HEK293T (cell line): Measurements from ENCODE around the gene SLC8A1.

ENCODE experiments used
- CTCF ChIA-PET: fragments of 350-600 bp; formaldehyde crosslinking; extraction: SDS; loops from one replicate; lab custom pipeline; 2021; ENCODE audit warnings: antibody characterized with exemption, inconsistent platforms; lab: Yijun Ruan, JAX
- POLR2A ChIA-PET: fragments of 350-600 bp; formaldehyde crosslinking; extraction: SDS; loops from one replicate; lab custom pipeline; 2020; ENCODE audit warnings: antibody characterized with exemption, inconsistent platforms; lab: Yijun Ruan, JAX
- DNase-seq: peaks from one replicate; pipeline ENCODE4 v3.0.0; 2012; ENCODE audit warnings: mixed read lengths; ENCODE audit errors: extremely low spot score
- ARNT ChIP-seq: fragments of 450-650 bp; IDR thresholded peaks from 2 replicates; pipeline ENCODE4 v1.6.1; 2017; ENCODE audit warnings: mild to moderate bottlenecking
- BHLHE40 ChIP-seq: fragments of 450-650 bp; IDR thresholded peaks from 2 replicates; pipeline ENCODE4 v1.6.1; 2016; ENCODE audit warnings: mild to moderate bottlenecking, moderate library complexity, borderline replicate concordance
- CTBP1 ChIP-seq: fragments of 450-650 bp; IDR thresholded peaks from 2 replicates; pipeline ENCODE4 v1.6.1; 2016; ENCODE audit warnings: borderline replicate concordance
- ELF4 ChIP-seq: fragments of 450-650 bp; IDR thresholded peaks from 2 replicates; pipeline ENCODE4 v1.6.1; 2017; ENCODE audit warnings: antibody characterized with exemption
- FOXA1 ChIP-seq: fragments of 450-650 bp; IDR thresholded peaks from 2 replicates; pipeline ENCODE4 v1.6.1; 2016; ENCODE audit warnings: mild to moderate bottlenecking
- FOXK2 ChIP-seq: fragments of 450-650 bp; IDR thresholded peaks from 2 replicates; pipeline ENCODE4 v1.6.1; 2016; ENCODE audit warnings: mild to moderate bottlenecking
- FOXM1 ChIP-seq: fragments of 450-650 bp; IDR thresholded peaks from 2 replicates; pipeline ENCODE4 v1.6.1; 2017; ENCODE audit warnings: mild to moderate bottlenecking, borderline replicate concordance
- HDGF ChIP-seq: fragments of 450-650 bp; IDR thresholded peaks from 2 replicates; pipeline ENCODE4 v1.6.1; 2017; ENCODE audit warnings: antibody characterized with exemption, borderline replicate concordance
- L3MBTL2 ChIP-seq: fragments of 450-650 bp; conservative IDR thresholded peaks from 2 replicates; pipeline ENCODE4 v1.6.1; 2016; ENCODE audit warnings: mild to moderate bottlenecking
- LEF1 ChIP-seq: fragments of 450-650 bp; IDR thresholded peaks from 2 replicates; pipeline ENCODE4 v1.6.1; 2017; ENCODE audit warnings: mild to moderate bottlenecking, borderline replicate concordance
- NFRKB ChIP-seq: fragments of 450-650 bp; IDR thresholded peaks from 2 replicates; pipeline ENCODE4 v1.6.1; 2016; ENCODE audit warnings: mild to moderate bottlenecking, moderate library complexity
- SP1 ChIP-seq: fragments of 450-650 bp; IDR thresholded peaks from 2 replicates; pipeline ENCODE4 v1.6.1; 2017
- SUZ12 ChIP-seq: fragments of 450-650 bp; IDR thresholded peaks from 2 replicates; pipeline ENCODE4 v1.6.1; 2016; ENCODE audit warnings: mild to moderate bottlenecking
- TARDBP ChIP-seq: fragments of 450-650 bp; IDR thresholded peaks from 2 replicates; pipeline ENCODE4 v1.6.1; 2016
- ZNF384 ChIP-seq: fragments of 450-650 bp; IDR thresholded peaks from 2 replicates; pipeline ENCODE4 v1.6.1; 2016
- TF ChIP-seq, protein P1 (sequence below): fragments of 450-650 bp; IDR thresholded peaks from 2 replicates; pipeline ENCODE4 v1.6.1; 2016

The SLC8A1 gene

DNA sequence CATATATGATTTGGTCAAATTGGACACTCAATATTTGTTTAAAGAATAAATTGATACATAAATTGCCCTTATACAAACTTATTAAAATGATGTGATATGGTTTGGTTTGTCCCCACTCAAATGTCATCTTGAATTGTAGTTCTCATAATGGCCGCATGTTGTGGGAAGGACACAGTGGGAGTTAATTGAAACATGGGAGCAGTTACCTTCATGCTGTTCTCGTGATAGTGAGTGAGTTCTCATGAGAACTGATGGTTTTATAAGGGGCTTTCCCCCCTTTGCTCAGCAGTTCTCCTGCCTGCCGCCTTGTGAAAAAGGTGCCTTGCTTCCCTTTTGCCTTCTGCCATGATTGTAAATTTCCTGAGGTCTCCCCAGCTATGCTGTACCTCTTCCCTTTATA, 34.0 kb upstream of the SLC8A1 start:
- TF ChIP-seq SUZ12 (no peak), ZNF384 (no peak), FOXA1 (no peak), FOXM1 (no peak), SP1 (no peak), TARDBP (no peak), HDGF (no peak), ARNT (no peak), CTBP1 (no peak), ELF4 (no peak), BHLHE40 (no peak), L3MBTL2 (no peak), FOXK2 (no peak), NFRKB (no peak), LEF1 (no peak)
- TF ChIP-seq, protein P1, sequence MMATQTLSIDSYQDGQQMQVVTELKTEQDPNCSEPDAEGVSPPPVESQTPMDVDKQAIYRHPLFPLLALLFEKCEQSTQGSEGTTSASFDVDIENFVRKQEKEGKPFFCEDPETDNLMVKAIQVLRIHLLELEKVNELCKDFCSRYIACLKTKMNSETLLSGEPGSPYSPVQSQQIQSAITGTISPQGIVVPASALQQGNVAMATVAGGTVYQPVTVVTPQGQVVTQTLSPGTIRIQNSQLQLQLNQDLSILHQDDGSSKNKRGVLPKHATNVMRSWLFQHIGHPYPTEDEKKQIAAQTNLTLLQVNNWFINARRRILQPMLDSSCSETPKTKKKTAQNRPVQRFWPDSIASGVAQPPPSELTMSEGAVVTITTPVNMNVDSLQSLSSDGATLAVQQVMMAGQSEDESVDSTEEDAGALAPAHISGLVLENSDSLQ: no peak
- POLR2A ChIA-PET: no interaction called here
- CTCF ChIA-PET: no interaction called here
- no peak for DNase-seq

DNA sequence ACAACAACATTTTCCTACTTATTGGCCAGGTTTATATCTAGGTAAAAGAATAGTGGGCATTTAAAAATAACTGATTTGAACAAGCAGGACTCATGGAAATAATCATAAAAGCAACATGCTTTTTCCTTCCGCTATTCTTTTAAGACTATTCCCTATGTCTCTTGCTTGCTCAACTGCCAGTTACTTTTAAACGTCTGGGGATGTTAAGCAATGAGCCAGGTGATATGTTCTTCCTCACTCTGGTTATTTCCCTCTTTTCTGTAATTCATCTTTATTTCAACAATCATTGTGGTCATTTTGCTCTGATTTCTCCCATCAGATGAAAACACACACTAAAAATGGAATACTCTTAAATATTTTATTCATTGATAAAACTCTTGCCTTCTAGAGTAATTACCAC, 33.4 kb upstream of the SLC8A1 start:
- ChIA-PET CTCF (no interaction called here), POLR2A (no interaction called here)
- DNase-seq: no peak
- TF ChIP-seq BHLHE40 (no peak), NFRKB (no peak), L3MBTL2 (no peak), ELF4 (no peak), FOXA1 (no peak), HDGF (no peak), FOXM1 (no peak), FOXK2 (no peak), SP1 (no peak), LEF1 (no peak), TARDBP (no peak), CTBP1 (no peak), ZNF384 (no peak), ARNT (no peak), SUZ12 (no peak)
- TF ChIP-seq, protein P1: no peak

DNA sequence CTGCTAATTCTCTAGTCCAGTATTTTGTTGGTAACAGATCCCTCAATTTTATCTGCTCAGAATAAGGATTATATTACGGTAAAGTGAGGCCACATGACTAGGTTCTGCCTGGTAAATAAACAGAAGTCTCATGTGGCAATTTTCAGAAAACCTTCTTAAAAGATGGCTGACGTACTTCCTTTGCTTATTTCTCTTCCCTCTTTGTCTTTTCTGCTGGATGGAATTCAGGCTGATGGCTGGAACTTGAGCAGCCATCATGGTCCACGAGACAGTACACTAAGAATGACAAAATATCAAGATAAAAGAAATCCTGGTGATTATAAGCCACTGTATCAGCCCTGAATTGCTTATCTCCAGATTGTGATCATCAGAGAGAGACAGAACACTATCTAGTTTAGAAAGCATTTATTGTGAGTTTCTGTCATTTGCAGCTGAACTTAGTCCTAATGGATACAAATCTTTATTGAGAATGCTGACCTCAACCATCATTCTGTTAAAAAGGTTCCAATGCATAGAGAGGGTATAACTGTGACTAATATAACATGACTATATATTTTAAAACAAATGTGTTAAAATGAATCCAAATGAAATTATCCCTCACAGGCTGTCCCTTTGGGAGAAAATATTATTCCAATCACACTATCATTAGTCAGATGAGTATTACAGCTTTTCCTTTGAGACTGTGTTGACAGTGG, 31.8 kb upstream of the SLC8A1 start:
- no peak for DNase-seq
- POLR2A ChIA-PET: no interaction called here

DNA sequence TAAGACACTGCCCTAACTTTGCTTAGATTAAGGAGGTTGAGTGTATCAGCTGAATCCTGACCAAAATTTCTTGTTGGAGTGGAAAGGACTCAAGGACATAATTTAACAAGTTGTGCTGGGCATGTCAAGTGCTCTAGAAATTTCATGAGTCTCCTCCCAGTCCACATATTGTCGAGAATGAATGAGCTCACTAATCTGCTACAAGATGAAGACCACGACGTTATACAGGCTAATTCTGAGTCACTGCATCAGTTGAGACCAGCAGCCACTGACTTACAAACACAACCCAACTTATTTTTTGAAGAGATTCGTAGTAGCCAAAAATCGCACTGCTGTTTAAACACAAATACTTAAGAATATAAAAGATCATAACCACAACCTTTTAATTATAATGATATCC, 28.7 kb upstream of the SLC8A1 start:
- DNase-seq: no peak
- POLR2A ChIA-PET: no interaction called here
- TF ChIP-seq SUZ12: no peak
- no peak for TF ChIP-seq FOXK2
- TF ChIP-seq HDGF: no peak
- CTCF ChIA-PET: no interaction called here

More for the DNA sequence above, 31.8 kb upstream of the SLC8A1 start:
- CTCF ChIA-PET: no interaction called here
- TF ChIP-seq FOXK2 (no peak), NFRKB (no peak), BHLHE40 (no peak), TARDBP (no peak), ARNT (no peak), FOXA1 (no peak), FOXM1 (no peak), SUZ12 (no peak), SP1 (no peak), CTBP1 (no peak), L3MBTL2 (no peak)

DNA sequence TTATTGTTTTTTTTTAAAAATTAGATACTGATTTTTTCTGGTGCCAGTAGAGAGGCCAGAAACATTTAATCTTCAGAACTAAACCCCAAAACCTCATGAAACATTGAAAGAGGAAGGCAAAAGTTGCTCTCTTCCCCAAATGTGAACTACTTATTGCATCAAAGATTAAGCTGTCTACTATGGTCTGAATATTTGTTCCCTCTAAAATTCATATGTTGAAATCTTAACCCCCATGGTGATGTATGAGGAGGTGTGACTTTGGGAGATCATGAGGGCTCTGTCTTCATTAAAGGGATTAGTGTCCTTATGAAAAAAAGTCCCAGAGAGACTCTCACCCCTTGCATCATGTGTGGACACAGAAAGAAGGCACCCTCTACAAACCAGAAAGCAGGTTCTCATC, 28.2 kb upstream of the SLC8A1 start:
- DNase-seq: no peak
- POLR2A ChIA-PET: no interaction called here
- no peak for TF ChIP-seq TARDBP
- TF ChIP-seq FOXK2: no peak
- no peak for TF ChIP-seq BHLHE40
- TF ChIP-seq FOXA1: no peak
- no peak for TF ChIP-seq CTBP1
- no peak for TF ChIP-seq ZNF384
- TF ChIP-seq SUZ12: no peak
- TF ChIP-seq LEF1: no peak
- no peak for TF ChIP-seq L3MBTL2
- TF ChIP-seq FOXM1: no peak
- no peak for TF ChIP-seq ELF4
- TF ChIP-seq, protein P1: no peak
- no peak for TF ChIP-seq SP1
- no peak for TF ChIP-seq HDGF
- TF ChIP-seq ARNT: no peak
- no peak for TF ChIP-seq NFRKB

DNA sequence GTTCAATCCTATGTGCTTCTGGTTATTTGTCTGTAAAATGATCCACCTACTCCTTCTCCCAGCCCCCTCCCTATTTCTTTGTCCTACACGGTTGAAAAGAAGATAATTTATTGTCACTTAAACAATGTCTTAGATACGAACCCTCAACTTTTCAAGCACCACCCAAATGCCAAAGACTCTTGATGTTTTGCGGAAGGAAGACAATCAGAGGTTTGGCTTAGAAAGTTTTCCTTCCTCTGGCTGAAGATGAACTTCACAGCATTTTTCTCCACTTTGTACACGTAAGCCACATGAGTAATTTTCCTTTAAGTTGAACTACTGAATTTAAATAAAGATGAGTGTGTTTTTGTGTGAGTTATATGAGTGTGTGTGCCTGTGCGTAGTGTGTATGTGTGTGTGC, 25.5 kb upstream of the SLC8A1 start:
- DNase-seq: no peak
- ChIA-PET POLR2A (no interaction called here), CTCF (no interaction called here)
- TF ChIP-seq L3MBTL2 (no peak), CTBP1 (no peak), ELF4 (no peak), TARDBP (no peak), BHLHE40 (no peak), ZNF384 (no peak), FOXM1 (no peak), FOXA1 (no peak), FOXK2 (no peak), NFRKB (no peak), HDGF (no peak), LEF1 (no peak), ARNT (no peak), SP1 (no peak), SUZ12 (no peak)
- TF ChIP-seq, protein P1: no peak

More for the DNA sequence above, 28.2 kb upstream of the SLC8A1 start:
- CTCF ChIA-PET: interaction anchor here (0.7 kb wide), 1 partner anchor 64 kb away, joined by 6 read pairs; no protein-coding TSS in a partner anchor
